A549 (cell line): ENCODE results near the gene SEMA5A. TPM values are rescaled to one million over a fixed set of nuclear protein-coding genes. Genes with fewer than 3 reads are reported as not detected.

Experiments used
- ATAC-seq, 2 experiments: fragments of 200-7000 bp in 1 of 2; fragments of >200 bp in 1 of 2; cut with Nextera tagmentation in 1 of 2; cut with Tn5 transposase in 1 of 2; 3 replicates each; pipeline versions ENCODE4 v1.8.0 to v1.9.1; 2018 to 2020; ENCODE audit warnings: mild to moderate bottlenecking in 1 of 2, moderate library complexity in 1 of 2
- CTCF ChIA-PET: fragments of 300-600 bp; sonication (Branson Sonifier 250); formaldehyde crosslinking; extraction: SDS; loops from one replicate; lab custom pipeline; 2021; ENCODE audit warnings: antibody characterized with exemption, inconsistent platforms; lab: Yijun Ruan, JAX
- POLR2A ChIA-PET: fragments of 350-600 bp; formaldehyde crosslinking; extraction: SDS; loops from one replicate; lab custom pipeline; 2021; ENCODE audit warnings: antibody characterized with exemption, inconsistent platforms; lab: Yijun Ruan, JAX
- DNase-seq, 2 experiments: peaks; one replicate each; pipeline versions ENCODE4 v3.0.0 to v3.0.0-alpha.2; 2011 to 2016; ENCODE audit warnings: low read depth in 1 of 2, low spot score in 1 of 2
- FAIRE-seq: peaks from 2 replicates; lab custom pipeline; 2011; peaks lifted over from hg19 to GRCh38; lab: Jason Lieb, UNC
- H3K27ac ChIP-seq, 2 experiments: fragments of >200 bp; sonication (Bioruptor Twin); formaldehyde crosslinking; 3 replicates each; pipeline ENCODE4 v1.5.1; 2016 to 2017
- H3K4me1 ChIP-seq: fragments of >200 bp; sonication (Bioruptor Twin); formaldehyde crosslinking; 3 replicates; pipeline ENCODE4 v1.6.1; 2016
- H3K4me2 ChIP-seq: fragments of >200 bp; sonication (Bioruptor Twin); formaldehyde crosslinking; 3 replicates; pipeline ENCODE4 v1.6.1; 2016
- H3K4me3 ChIP-seq: fragments of >200 bp; sonication (Bioruptor Twin); formaldehyde crosslinking; 3 replicates; pipeline ENCODE4 v1.5.1; 2016
- H3K9me3 ChIP-seq: fragments of >200 bp; sonication (Bioruptor Twin); formaldehyde crosslinking; 3 replicates; pipeline ENCODE4 v1.6.1; 2016
- BCL3 ChIP-seq: fragments of >200 bp; sonication (Bioruptor Twin); formaldehyde crosslinking; IDR thresholded peaks from 3 replicates; pipeline ENCODE4 v1.6.1; 2016
- BHLHE40 ChIP-seq: IDR thresholded peaks from 2 replicates; pipeline ENCODE4 v1.6.1; 2012; ENCODE audit warnings: low read depth, low read length, inconsistent platforms
- CHD2 ChIP-seq: fragments of 150-350 bp; IDR thresholded peaks from 2 replicates; pipeline ENCODE4 v1.6.1; 2014; ENCODE audit warnings: low read length; ENCODE audit not compliant: partially characterized antibody
- CHD4 ChIP-seq: fragments of 200-600 bp; sonication (generic); IDR thresholded peaks from 2 replicates; pipeline ENCODE4 v1.6.1; 2016; ENCODE audit warnings: antibody characterized with exemption, mild to moderate bottlenecking, borderline replicate concordance
- CTCF ChIP-seq: fragments of >200 bp; sonication (Bioruptor Twin); formaldehyde crosslinking; IDR thresholded peaks from 3 replicates; pipeline ENCODE4 v1.5.1; 2016
- EHMT2 ChIP-seq: fragments of 200-600 bp; sonication (generic); IDR thresholded peaks from 2 replicates; pipeline ENCODE4 v1.6.1; 2016; ENCODE audit warnings: antibody characterized with exemption, low read depth, mild to moderate bottlenecking, moderate library complexity
- ELK1 ChIP-seq: fragments of 150-350 bp; IDR thresholded peaks from 2 replicates; pipeline ENCODE4 v1.6.1; 2014; ENCODE audit warnings: low read depth, mild to moderate bottlenecking, low read length
- EP300 ChIP-seq, 2 experiments: fragments of >200 bp; sonication (Bioruptor Twin); formaldehyde crosslinking; IDR thresholded peaks; 2 replicates in 1 of 2; 3 replicates in 1 of 2; pipeline ENCODE4 v1.6.1; 2016 to 2017
- FOSB ChIP-seq: fragments of 250-450 bp; sonication (Bioruptor Pico); IDR thresholded peaks from 2 replicates; pipeline ENCODE4 v1.5.0; 2020; ENCODE audit warnings: mild to moderate bottlenecking, moderate library complexity
- FOXS1 ChIP-seq: fragments of 250-450 bp; sonication (Bioruptor Pico); IDR thresholded peaks from 2 replicates; pipeline ENCODE4 v1.5.0; 2020; ENCODE audit warnings: mild to moderate bottlenecking, moderate library complexity
- HEYL ChIP-seq: fragments of 250-450 bp; sonication (Bioruptor Pico); IDR thresholded peaks from 2 replicates; pipeline ENCODE4 v1.8.0; 2021; ENCODE audit warnings: mild to moderate bottlenecking, moderate library complexity
- HMGXB4 ChIP-seq: fragments of 250-450 bp; sonication (Bioruptor Pico); IDR thresholded peaks from 2 replicates; pipeline ENCODE4 v1.5.0; 2021; ENCODE audit warnings: mild to moderate bottlenecking, moderate library complexity, borderline replicate concordance
- JUNB ChIP-seq: fragments of >200 bp; sonication (Bioruptor Twin); formaldehyde crosslinking; IDR thresholded peaks from 2 replicates; pipeline ENCODE4 v1.6.1; 2016
- MAFK ChIP-seq: fragments of 450-650 bp; IDR thresholded peaks from 2 replicates; pipeline ENCODE4 v1.6.1; 2014; ENCODE audit not compliant: partially characterized antibody
- MAX ChIP-seq: IDR thresholded peaks from 2 replicates; pipeline ENCODE4 v1.6.1; 2012
- PBX3 ChIP-seq: IDR thresholded peaks from 2 replicates; pipeline ENCODE4 v1.6.1; 2012
- PHF8 ChIP-seq: fragments of 200-600 bp; sonication (generic); IDR thresholded peaks from 2 replicates; pipeline ENCODE4 v1.6.1; 2016; ENCODE audit warnings: low read depth, mild to moderate bottlenecking, antibody characterized with exemption, moderate library complexity, borderline replicate concordance
- POLR2A ChIP-seq: IDR thresholded peaks from 2 replicates; pipeline ENCODE4 v1.6.1; 2012; ENCODE audit warnings: mild to moderate bottlenecking, low read length
- POLR2AphosphoS2 ChIP-seq: conservative IDR thresholded peaks from 2 replicates; pipeline ENCODE4 v1.6.1; 2012; ENCODE audit warnings: low read length, improper control_type of control experiment, inconsistent platforms
- RAD21 ChIP-seq, 2 experiments: fragments of >200 bp in 1 of 2; sonication (Bioruptor Twin) in 1 of 2; formaldehyde crosslinking in 1 of 2; IDR thresholded peaks in 1 of 2; conservative IDR thresholded peaks in 1 of 2; 2 replicates in 1 of 2; 3 replicates in 1 of 2; pipeline ENCODE4 v1.6.1; 2012 to 2018; ENCODE audit warnings: inconsistent platforms in 1 of 2
- RFX5 ChIP-seq: fragments of 450-650 bp; IDR thresholded peaks from 2 replicates; pipeline ENCODE4 v1.7.1; 2014; ENCODE audit warnings: antibody characterized with exemption, mild to moderate bottlenecking, moderate library complexity
- RNF2 ChIP-seq: fragments of 200-600 bp; sonication (generic); IDR thresholded peaks from 2 replicates; pipeline ENCODE4 v1.6.1; 2016; ENCODE audit warnings: low read depth, mild to moderate bottlenecking, antibody characterized with exemption, moderate library complexity, borderline replicate concordance
- TP53 ChIP-seq: fragments of 250-450 bp; sonication (Bioruptor Pico); IDR thresholded peaks from 2 replicates; pipeline ENCODE4 v1.5.0; 2021; ENCODE audit warnings: mild to moderate bottlenecking, moderate library complexity
- USF2 ChIP-seq: fragments of 450-650 bp; IDR thresholded peaks from 2 replicates; pipeline ENCODE4 v1.6.1; 2014; ENCODE audit warnings: antibody characterized with exemption
- ZC3H11A ChIP-seq: fragments of 450-650 bp; IDR thresholded peaks from 2 replicates; pipeline ENCODE4 v1.6.1; 2014; ENCODE audit warnings: antibody characterized with exemption, mild to moderate bottlenecking
- ZFP36 ChIP-seq: fragments of 450-650 bp; IDR thresholded peaks from 2 replicates; pipeline ENCODE4 v1.6.1; 2014; ENCODE audit warnings: borderline replicate concordance; ENCODE audit not compliant: partially characterized antibody
- ZNF302 ChIP-seq: fragments of 250-450 bp; sonication (Bioruptor Pico); IDR thresholded peaks from 2 replicates; pipeline ENCODE4 v1.9.0; 2021; ENCODE audit warnings: inconsistent platforms, mild to moderate bottlenecking, moderate library complexity
- ZSCAN20 ChIP-seq: fragments of 250-450 bp; sonication (Bioruptor Pico); IDR thresholded peaks from 2 replicates; pipeline ENCODE4 v1.8.0; 2022; ENCODE audit warnings: mild to moderate bottlenecking, moderate library complexity
- WGBS: methylation state at CpG from one replicate; pipeline ENCODE4 v1.1.6; 2017; ENCODE audit errors: missing lambda C conversion rate; 5-methylcytosine and 5-hydroxymethylcytosine counted together
- polyA plus RNA-seq, 4 experiments: library from polyadenylated mRNA; depleted of rRNA in 3 of 4; stranded (reverse); fragments of >200 nt; fragmentation: RNase III in 1 of 4; extraction: RNeasy Plus Mini Kit Qiagen cat#74134 plus additional on column Dnase treatment in 1 of 4; gene quantifications; 2 replicates in 3 of 4; 3 replicates in 1 of 4; pipeline ENCODE4 v1.2.3, GENCODE V29; 2011 to 2017

The SEMA5A gene
- polyA plus RNA-seq, 2 of the 4 experiments (the other 2 are of a cell fraction) = not detected

GRCh38 chr5:9344751-9345240 is 201.1 kb downstream of the SEMA5A start:
- Histone ChIP-seq H3K4me3 (no peak overlapping the region), H3K9me3 (no peaks in the 10 kb centered on the region; the same call in 2 of the 3 replicates), H3K27ac (no peak overlapping the region), H3K4me1 (no peaks in the 10 kb centered on the region), H3K4me2 (no peak overlapping the region)
- ChIA-PET POLR2A (no interaction called here), CTCF (no interaction called here)
- TF ChIP-seq FOXS1 (no peak), CHD2 (no peak), ZFP36 (no peak), RFX5 (no peak), ZNF302 (CRISPR knock-in tag) (no peak), MAFK (no peak), FOSB (CRISPR knock-in tag) (no peak), BCL3 (no peak), MAX (no peak), PHF8 (no peak), ZC3H11A (no peak), POLR2AphosphoS2 (no peak), POLR2A (no peak), TP53 (CRISPR knock-in tag) (no peak), JUNB (no peak)
- 5% methylated on average over 1 of the region's 1 CpG for WGBS
- no peak for FAIRE-seq
- ATAC-seq = no peak
- DNase-seq = no peak

- no peak overlapping the region for H3K27ac ChIP-seq
- ChIA-PET CTCF (no interaction called here), POLR2A (no interaction called here)
- no peaks in the 10 kb centered on the region; the same call in 2 of the 3 replicates for H3K9me3 ChIP-seq
- no peak for FAIRE-seq
- H3K4me2 ChIP-seq = no peak overlapping the region
- no peaks in the 10 kb centered on the region for H3K4me1 ChIP-seq
- 0% methylated on average over 3 of the region's 3 CpGs for whole genome bisulfite sequencing
- H3K4me3 ChIP-seq = no peak overlapping the region
- DNase-seq = no peak
- no peak for ATAC-seq
- TF ChIP-seq CHD4 (no peak), HEYL (no peak), EP300 (IDR thresholded peaks at IDR 0.05) (no peak), USF2 (no peak), ELK1 (no peak), BCL3 (no peak), RNF2 (no peak), RFX5 (no peak), RAD21 (conservative IDR thresholded peaks at IDR 0.05 in 1 of 2, IDR thresholded peaks at IDR 0.05 in 1 of 2) (no peak), EHMT2 (no peak), CTCF (no peak), PBX3 (no peak), ZSCAN20 (CRISPR knock-in tag) (no peak), MAFK (no peak), HMGXB4 (CRISPR knock-in tag) (no peak), BHLHE40 (no peak)
Measured at GRCh38 chr5:9343146-9343850, 202.6 kb downstream of the SEMA5A start.
